Effector CD4-positive, alpha-beta T cell (primary cell): ENCODE measurements around the gene KCTD11.

Experiments
- DNase-seq: peaks from one replicate; pipeline ENCODE4 v3.0.0-alpha.2; 2020

The KCTD11 gene

GRCh38 chr17:7380321-7380720 lies 28.4 kb downstream of the KCTD11 start:
- no peak for DNase-seq

DNA sequence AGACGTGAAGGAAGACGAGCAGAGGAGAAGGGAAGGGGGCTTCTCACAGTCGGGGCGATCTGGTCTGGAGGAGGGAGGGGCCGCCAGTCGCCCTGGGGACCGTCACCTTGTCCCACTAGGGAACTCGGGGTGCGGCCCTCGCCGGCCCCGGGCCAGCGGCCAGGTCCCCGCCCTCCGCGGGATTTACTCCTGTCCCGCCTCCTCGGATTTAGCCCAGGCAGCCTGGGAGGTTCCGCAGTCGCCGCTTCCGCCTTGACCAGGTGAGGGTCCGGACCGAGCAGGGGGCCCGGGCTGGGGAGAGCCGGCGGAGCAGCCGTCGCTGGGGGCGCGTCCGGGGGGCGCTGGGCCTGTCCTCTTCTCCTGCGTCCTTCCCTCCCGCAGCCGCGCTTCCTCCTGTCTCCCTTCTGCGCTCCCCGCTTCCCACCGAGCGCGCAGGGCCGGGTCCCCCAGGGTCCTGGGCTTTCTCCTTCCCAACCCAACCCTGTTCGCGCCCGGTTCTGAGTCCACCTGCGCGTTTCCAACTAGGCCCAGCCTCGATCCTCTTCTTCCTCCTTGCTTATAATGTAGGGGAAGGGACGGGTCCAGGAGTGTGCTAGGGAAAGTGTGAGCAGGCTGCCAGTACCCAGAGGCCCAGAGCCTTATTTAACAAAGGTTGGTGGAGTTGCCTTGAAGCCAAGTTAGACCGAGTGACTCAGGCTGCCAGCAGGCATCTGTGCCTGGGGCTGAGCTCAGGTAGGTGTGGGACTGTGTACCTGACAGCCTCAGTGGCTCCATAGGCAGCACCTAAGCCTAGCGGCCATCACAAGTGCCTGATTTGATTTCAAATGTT lies 29.1 kb downstream of the KCTD11 start, which contains the start of gene TNK1:
TSS of gene TNK1 (plus strand) at position 235 of the 829 bp plus-strand sequence. CDS start 1,838 bp downstream, outside the sequence.
- DNase-seq = no peak

DNA sequence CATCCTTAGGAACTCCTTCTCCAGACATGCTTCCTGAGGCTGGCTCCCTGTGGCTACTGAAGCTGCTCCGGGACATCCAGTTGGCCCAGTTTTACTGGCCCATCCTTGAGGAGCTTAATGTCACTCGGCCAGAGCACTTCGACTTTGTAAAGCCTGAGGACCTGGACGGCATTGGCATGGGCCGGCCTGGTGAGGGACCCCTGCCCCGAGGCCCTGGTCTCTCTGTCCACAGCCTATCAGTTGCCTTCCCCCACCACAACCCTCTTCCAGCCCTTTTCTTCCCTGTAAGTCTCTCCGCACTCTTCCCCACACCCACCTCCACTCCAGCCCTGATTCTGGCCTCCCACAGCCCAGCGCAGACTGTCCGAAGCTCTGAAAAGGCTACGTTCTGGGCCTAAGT lies 30.9 kb downstream of the KCTD11 start:
- DNase-seq = no peak

GRCh38 chr17:7383371-7383741 lies 31.4 kb downstream of the KCTD11 start:
- DNase-seq = no peak

DNA sequence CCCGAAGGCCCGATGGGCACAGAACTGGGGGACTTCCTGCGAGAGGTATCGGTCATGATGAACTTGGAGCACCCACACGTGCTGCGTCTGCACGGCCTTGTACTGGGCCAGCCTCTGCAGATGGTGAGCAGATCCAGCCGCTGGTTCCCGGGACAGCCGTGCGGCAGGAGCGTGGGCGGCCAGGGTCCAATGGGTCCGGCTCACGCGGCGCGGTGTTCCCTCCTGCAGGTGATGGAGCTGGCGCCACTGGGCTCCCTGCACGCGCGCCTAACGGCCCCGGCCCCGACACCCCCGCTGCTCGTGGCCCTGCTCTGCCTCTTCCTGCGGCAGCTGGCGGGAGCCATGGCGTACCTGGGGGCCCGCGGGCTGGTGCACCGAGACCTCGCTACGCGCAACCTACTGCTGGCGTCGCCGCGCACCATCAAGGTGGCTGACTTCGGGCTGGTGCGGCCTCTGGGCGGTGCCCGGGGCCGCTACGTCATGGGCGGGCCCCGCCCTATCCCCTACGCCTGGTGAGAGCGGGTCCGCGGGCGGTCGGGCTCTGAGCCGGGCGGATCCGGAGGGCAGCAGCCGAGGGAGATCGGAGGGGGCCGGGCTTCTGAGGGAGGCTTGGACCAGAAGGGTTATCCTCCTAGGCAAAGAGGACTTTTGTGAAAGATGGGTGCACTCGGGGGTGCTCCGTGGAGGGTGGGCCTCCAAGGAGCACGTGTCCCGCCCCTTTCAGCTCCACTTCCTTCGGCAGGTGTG lies 32.0 kb downstream of the KCTD11 start:
- peak; percentile 75 for DNase-seq

GRCh38 chr17:7384489-7385081 lies 32.6 kb downstream of the KCTD11 start:
- DNase-seq = no peak

- DNase-seq = no peak
Measured at GRCh38 chr17:7388856-7389255, 36.9 kb downstream of the KCTD11 start.

- DNase-seq = no peak
Measured at GRCh38 chr17:7389924-7390910, 38.3 kb downstream of the KCTD11 start.

DNA sequence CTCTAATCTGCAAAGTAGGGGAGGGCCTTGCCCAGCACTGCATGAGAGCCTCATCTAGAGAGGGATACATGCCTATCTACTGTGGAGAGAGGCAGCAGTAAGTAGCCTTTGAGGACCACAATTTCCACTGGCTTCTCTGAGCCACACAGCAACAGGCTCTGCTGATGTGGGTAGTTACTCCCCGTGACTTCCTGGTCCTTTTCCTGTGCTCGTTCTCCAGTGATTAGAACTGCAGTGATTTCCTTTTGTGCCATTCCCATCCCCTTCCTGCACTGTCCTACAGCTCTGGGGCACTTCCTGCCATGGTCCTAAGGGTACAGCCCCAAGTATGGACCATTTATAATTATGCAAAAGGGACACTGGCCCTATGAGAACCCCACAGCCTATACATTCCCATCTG lies 39.3 kb downstream of the KCTD11 start:
- DNase-seq = no peak

DNA sequence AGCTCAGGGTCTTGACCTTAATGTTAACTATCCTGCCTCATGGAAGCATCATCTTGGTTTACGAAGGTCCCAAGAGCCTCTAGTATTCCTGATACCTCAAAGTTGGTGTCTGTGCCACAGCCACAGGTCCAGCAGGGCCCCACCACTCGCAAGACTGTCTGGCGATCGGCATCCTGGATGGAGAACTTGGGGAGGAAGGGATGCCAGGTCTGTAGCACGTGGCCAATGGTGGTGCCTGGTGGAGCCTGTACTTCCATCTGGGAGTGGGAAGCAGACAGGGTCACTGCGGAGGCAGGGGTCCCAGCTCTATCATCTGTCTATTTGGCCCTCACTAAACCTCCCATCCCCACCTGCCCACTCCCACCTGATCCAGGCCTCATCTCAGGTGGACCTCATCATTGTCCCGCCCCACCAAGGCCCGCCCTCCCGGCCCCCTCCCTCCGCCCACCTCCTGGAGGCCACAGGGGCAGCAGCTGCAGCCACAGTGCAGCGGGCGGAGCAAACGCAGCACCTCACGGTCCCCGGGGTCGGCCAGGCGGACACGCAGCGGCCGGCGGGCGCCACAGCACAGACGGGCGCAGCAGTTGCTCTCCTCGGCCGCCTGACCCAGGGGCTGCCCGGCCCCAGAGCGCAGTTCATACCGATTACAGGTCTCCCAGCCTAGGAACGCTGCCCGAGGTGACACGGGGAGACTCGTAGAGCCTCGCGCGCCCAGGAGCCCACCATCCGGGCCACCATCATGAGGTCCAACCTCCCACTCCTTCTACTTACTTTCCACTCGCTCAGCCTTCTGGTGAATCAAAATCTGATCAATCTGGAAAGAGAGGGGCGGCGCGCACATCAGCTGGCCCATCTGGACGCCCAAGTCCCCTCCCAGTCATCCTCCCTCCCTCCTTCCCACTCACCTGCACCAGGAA lies 41.0 kb downstream of the KCTD11 start:
- no peak for DNase-seq

DNA sequence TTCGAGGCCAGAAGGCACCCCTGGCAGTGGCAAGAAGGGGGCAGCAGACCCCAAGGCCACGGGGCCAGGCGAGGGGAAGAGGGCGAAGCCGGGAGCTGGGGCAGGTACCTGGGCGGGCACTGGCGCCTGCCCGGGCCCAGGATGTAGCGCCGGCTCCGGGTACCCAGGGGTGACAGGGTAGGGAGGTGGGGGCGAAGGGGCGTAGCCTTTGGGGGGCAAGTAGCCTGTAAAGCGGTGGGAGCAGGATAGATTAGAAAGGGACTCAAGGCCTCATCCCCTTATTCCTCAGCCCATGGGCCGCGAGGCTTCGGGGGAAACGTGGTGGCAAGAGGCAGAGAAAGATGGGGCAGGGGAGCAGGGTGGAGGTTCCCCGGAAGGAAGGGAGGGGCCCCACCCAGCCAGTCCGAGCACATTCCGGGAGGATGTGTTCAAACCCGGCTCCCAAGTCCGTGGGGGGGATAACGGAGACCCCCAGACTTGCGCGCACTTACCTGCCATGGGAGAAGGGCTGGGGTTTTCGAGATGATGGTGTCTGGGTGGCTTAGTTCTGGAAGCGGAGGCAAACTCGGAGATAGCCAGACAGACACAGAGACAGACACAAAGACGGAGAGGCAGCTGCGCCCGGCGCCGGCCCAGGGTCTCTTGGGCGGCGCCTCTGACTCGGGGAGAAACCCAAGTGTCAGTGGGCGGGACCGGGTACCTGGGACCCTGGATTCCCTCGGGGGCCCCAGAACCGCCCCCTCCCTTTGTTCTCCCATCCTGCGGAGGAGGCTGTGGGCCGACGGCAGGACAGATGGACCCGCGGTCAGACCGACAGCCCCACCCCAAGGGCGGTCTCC lies 41.9 kb downstream of the KCTD11 start:
- DNase-seq = peak; percentile 72

GRCh38 chr17:7394452-7395191 lies 42.7 kb downstream of the KCTD11 start, which contains the start of gene PLSCR3:
Gene PLSCR3, minus strand, starts transcription at chr17:7394525. Its CDS starts 415 bp downstream, at chr17:7394110.
- peak; percentile 75 for DNase-seq

- DNase-seq = no peak
Measured at GRCh38 chr17:7396147-7396546, 44.2 kb downstream of the KCTD11 start.

DNA sequence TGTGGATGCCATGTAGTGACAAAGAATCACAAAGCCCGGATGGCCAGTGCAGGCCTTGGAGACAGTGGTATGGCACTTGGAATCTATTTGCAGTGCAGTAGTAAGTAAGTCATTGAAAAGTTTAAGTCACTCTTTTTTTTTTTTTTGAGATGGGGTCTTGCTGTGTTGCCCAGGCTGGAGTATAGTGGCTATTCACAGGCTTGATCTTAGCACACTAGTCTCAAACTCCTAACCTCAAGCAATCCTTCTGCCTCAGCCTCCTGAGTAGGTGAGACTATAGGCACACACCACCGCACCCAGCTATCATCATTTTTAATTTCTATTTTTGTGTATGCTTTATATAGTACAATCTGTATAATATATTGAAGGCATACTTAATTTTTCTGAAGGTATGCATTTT lies 46.6 kb downstream of the KCTD11 start:
- DNase-seq = no peak

GRCh38 chr17:7403043-7403726 lies 51.2 kb downstream of the KCTD11 start:
- peak; percentile 19 for DNase-seq

- DNase-seq = no peak
Measured at GRCh38 chr17:7403727-7403976, 51.7 kb downstream of the KCTD11 start.

DNA sequence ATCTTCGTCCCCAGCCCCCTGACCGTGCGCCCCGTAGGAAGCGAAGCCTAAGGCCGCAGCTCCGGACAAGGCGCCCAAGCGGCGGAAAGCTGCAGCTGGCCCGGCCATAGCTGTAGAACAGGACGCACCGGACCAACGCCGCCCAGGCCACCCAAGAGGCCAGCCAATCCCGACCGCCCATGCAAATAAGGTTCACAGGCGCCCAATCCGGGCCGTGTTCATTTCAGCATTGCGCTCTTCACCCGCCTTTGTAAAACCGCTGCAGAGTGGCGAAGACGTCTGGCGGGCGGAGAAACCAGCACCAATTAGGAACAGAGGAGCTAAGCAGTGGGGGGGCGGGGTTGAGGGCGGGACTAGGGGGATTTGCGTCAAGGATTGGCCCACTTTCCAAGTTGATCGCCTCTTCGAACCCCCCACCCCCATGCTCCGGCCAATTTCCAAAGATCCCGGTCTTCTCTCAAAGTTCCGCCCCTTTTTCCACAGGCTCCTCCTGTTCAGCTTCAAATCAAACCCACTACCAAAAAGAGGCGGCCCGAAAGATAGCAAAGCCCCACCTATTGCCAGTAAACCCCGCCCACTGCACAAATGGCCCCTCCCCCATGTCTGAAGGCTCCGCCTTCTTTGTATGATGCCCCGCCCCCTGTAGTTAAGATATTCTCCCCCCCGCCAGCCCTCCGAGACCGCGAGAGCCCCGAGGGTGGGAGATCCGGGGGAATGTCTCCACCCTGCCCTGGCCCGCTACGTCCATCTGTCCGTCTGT lies 52.2 kb downstream of the KCTD11 start, which contains the start of gene TMEM256:
TSS of gene TMEM256 (minus strand) at position 121 of the 760 bp plus-strand sequence. CDS start at position 108, 13 bp downstream.
- DNase-seq = peak; percentile 93
